Measurements from ENCODE around the gene TXNDC16.
"Not testable (repeated sequence)": the region's sequence is repeated elsewhere in the genome, so short reads cannot be mapped to it uniquely, and the experiment has no call there.

TXNDC16 gene, protein sequence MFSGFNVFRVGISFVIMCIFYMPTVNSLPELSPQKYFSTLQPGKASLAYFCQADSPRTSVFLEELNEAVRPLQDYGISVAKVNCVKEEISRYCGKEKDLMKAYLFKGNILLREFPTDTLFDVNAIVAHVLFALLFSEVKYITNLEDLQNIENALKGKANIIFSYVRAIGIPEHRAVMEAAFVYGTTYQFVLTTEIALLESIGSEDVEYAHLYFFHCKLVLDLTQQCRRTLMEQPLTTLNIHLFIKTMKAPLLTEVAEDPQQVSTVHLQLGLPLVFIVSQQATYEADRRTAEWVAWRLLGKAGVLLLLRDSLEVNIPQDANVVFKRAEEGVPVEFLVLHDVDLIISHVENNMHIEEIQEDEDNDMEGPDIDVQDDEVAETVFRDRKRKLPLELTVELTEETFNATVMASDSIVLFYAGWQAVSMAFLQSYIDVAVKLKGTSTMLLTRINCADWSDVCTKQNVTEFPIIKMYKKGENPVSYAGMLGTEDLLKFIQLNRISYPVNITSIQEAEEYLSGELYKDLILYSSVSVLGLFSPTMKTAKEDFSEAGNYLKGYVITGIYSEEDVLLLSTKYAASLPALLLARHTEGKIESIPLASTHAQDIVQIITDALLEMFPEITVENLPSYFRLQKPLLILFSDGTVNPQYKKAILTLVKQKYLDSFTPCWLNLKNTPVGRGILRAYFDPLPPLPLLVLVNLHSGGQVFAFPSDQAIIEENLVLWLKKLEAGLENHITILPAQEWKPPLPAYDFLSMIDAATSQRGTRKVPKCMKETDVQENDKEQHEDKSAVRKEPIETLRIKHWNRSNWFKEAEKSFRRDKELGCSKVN

DNA sequence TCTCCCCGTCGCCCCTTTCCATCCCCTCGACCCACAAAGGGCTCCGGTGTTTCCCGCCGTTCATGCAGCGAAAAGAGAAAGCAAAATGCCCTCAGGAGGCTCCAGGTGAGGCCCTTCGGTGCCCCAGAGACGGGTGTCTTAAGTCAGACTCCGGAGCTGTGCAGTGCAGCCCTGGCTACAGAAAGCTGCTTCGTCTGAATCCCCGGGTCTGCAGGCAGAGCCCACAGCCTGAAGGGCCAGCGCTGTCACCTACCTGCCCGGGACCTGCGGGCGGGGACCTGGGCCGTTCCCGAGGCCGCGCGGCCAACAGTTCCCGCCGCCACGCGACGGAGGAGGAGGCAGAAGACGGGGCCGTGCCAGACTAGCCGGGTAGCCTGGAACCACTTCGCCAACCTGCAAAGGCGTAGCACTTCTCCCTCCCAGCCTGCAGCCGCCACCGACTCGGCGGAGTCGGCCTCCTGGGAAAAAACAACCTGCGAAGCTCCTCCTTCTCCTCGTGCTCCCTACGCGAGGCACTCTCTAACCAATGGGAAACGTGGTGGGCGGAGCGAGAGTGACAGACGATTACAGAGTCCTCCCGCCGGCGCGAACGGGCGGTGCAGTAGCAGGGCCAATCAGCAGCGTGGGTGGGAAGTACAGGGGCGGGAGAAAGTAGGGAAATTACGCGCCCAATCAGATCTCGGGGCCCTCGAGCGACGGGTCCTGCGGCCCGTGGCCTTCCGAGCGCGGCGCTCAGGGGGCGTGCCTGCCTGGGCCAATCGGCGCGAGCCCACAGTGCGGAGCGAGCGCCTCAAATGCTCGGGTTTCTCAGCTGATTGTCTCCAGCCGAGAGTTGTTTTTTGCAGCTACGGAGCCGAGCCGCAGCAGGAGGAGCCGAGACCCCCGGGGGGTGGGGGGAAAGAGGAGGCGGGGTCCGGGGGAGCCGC, at the start of gene TXNDC16, which contains the start of gene GPR137C:
TXNDC16 (minus strand) TSS at position 443 of the 926 bp plus-strand sequence. CDS start 8,948 bp downstream, outside the sequence.
GPR137C (plus strand) TSS at position 774 of the 926 bp plus-strand sequence. CDS start 312 bp downstream, outside the sequence.
- DNase-seq (ENCODE audit: low read depth), result peak; percentile 93

DNA sequence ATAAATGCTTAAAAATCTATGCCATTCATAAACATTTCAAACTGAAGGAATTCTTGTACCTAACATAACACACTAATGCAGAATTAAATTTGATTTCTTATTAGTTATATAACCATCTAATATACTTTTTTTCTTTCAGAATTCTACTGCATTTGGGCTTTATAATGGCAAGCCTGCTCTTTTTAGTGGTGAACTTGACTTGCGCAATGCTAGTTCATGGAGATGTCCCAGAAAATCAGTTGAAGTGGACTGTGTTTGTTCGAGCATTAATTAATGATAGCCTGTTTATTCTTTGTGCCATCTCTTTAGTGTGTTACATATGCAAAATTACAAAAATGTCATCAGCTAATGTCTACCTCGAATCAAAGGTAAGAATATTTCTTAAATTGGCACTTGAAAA, 47.7 kb upstream of the TXNDC16 start:
- DNase-seq (ENCODE audit: low read depth), result no peak

GRCh38 chr14:52598568-52598967, 46.3 kb upstream of the TXNDC16 start:
- DNase-seq (ENCODE audit: low read depth), result no peak

DNA sequence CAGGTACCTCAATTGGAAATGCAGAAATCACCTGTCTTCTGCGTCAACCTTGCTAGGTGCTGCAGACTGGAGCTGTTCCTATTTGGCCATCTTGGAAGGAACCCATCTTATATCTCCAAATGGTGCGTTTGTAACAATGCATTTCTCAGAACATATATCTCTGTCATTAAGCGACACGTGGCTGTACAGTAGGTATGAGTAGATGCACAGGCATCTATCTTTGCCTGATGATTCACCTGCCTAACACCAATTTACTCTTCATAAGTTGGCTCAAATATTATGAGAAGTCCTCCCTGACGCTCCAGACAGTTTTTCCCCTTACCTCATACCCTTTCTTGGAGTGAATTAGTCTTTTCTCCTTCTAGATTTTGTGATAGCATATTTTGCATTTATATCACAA, 44.6 kb upstream of the TXNDC16 start:
- DNase-seq (ENCODE audit: low read depth), result no peak

DNA sequence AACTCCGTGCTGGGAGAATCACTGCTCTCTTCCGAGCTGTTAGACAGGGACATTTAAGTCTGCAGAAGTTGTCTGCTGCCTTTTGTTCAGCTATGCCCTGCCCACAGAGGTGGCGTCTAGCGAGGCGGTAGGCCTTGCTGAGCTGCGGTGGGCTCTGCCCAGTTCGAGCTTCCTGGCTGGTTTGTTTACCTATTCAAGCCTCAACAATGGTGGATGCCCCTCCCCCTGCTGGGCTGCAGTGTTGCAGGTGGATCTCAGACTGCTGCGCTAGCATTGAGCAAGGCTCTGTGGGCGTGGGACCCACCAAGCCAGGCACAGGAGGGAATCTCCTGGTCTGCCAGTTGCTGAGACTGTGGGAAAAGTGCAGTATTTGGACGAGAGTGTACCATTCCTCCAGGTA, 44.0 kb upstream of the TXNDC16 start:
- DNase-seq (ENCODE audit: low read depth), result no peak

- DNase-seq (ENCODE audit: low read depth), result no peak
These were observed 38.0 kb upstream of the TXNDC16 start for GRCh38 chr14:52590318-52590717.

- no peak for DNase-seq (ENCODE audit: low read depth)
These were observed 37.3 kb upstream of the TXNDC16 start for GRCh38 chr14:52589646-52590045.

GRCh38 chr14:52583544-52583943, 31.2 kb upstream of the TXNDC16 start:
- no peak for DNase-seq (ENCODE audit: low read depth)

DNA sequence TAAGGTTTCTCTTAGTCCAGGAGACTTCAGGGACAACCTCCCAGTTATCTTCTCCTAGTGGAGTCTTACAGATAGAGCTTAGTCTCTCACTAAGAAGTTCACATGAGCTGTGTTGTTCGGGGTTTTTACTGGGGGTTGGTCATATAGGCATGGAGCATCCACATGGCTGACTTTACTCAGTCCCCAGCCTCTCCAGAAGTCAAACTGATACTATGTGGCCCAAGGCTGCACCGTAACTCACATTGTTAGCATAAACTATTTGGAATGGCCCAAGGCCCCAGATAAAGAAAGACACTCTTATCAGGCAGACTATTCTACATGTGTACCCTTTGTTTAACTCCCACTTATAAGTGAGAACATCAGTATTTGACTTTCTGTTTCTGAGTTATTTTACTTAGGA, 23.6 kb upstream of the TXNDC16 start:
- DNase-seq (ENCODE audit: low read depth), result no peak

DNA sequence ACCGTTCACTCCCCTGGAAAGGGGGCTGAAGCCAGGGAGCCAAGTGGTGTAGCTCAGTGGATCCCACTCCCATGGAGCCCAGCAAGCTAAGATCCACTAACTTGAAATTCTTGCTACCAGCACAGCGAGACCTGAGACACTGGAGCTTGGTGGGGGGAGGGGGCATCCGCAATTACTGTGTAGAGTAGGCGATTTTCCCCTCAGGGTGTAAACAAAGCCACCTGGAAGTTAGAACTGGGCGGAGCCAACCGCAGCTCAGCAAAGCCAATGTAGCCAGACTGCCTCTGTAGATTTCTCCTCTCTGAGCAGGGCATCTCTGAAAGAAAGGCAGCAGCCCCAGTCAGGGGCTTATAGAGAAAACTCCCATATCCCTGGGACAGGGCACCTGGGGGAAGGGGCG, 16.1 kb upstream of the TXNDC16 start:
- DNase-seq (ENCODE audit: low read depth), result not testable (repeated sequence)

DNA sequence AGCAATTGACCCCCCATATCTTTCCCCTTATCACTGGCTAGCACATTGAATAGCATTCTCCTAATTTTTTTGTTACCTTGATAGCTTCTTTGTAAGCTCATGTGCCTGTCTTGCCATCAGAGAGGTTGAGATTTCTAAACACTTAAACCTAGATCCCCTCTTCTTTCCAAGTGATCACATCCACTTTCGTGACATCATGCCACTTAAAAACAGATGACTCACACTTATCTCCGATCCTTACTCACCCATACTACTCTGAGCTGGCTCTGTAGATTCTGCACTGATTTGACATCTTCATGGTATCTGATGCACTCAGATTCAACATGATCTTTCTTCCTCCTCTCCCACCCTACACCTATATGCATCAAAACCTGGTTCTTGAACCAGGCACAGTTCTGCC, 10.8 kb upstream of the TXNDC16 start:
- DNase-seq (ENCODE audit: low read depth), result peak; percentile 21

DNA sequence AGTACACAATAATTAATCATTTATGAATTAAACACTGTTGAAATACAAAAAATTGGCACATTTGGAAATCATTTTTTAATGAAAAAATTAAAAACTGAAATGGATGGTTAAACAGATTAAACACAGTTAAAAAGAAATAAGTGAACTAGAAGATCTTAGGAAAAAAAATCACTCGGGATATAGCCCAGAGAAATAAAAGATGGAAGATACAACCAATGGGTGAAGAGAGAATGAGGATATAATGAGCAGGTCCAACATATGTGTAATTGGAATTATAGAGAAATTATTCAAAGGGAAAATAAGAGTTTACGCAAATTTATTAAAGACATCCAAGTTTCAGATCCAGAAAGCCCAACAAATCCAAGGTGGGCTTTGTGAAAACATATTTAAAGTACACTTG, 6.4 kb upstream of the TXNDC16 start:
- no peak for DNase-seq (ENCODE audit: low read depth)

GRCh38 chr14:52553671-52554575, 1.6 kb upstream of the TXNDC16 start:
- peak; percentile 21 for DNase-seq (ENCODE audit: low read depth)

DNA sequence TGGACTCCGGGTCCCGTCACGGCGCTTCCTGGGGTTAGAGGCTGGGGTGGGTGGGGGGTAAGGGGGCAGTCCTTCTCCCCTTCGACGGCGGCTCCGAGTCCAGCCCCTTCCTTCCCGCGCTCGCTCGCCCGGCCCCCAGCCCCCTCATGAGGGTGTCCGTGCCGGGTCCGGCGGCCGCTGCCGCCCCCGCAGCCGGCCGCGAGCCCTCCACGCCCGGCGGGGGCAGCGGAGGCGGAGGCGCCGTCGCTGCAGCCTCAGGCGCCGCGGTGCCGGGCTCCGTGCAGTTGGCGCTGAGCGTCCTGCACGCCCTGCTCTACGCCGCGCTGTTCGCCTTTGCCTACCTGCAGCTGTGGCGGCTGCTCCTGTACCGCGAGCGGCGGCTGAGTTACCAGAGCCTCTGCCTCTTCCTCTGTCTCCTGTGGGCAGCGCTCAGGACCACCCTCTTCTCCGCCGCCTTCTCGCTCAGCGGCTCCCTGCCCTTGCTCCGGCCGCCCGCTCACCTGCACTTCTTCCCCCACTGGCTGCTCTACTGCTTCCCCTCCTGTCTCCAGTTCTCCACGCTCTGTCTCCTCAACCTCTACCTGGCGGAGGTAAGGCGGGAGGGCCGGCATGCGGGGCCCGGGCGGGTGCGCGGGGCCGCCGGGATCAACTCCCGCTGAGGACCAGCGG, 831 bp upstream of the TXNDC16 start:
- DNase-seq (ENCODE audit: low read depth), result no peak

GRCh38 chr14:52551696-52552062, 626 bp downstream of the TXNDC16 start:
- no peak for DNase-seq (ENCODE audit: low read depth)

DNA sequence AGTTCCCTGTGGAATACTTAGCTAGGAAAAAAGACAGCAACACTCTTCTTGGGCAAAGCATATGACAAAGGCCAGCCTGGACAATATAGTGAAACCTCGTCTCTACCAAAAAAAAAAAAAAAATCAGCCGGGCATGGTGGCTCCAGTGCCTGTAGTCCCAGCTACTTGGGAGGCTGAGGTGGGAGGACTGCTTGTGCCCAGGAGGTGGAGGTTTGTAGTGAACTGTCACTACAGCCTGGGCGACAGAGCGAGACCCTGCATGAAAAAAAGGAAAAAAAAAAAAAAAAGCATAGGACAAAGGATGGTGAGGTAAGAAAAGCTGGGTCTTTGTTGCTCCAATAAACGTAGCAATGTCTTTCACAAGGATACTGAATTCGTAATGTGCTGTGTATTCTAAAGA, 1.1 kb downstream of the TXNDC16 start:
- no peak for DNase-seq (ENCODE audit: low read depth)

GRCh38 chr14:52550661-52551060, 1.6 kb downstream of the TXNDC16 start:
- no peak for DNase-seq (ENCODE audit: low read depth)

DNA sequence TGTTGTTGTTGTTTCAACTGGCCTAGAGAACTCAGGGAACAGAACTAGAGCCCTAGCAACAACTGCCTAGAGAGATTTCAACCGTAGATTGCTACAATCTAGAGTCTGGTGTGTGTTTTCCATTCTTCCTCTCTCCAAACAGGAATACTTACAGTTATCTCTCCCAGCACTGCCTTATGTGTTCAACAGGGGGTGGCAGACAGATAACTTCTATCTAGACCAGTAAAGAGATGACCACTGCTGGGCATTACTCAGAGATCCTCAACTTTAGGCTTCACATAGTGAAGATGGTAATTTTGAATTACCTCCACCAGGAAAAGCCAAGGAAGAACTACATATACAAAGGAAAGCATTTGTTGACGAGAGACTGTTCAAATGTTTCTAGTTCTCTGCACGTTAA, 4.8 kb downstream of the TXNDC16 start:
- DNase-seq (ENCODE audit: low read depth), result no peak

GRCh38 chr14:52547027-52547426, 5.3 kb downstream of the TXNDC16 start:
- DNase-seq (ENCODE audit: low read depth), result no peak

GRCh38 chr14:52546318-52546670, 6.0 kb downstream of the TXNDC16 start:
- DNase-seq (ENCODE audit: low read depth), result no peak
